MM.1S (cell line): ENCODE measurements around the gene AP2M1.

Source experiments
- DNase-seq: peaks from one replicate; pipeline ENCODE4 v3.0.0-alpha.2; 2015
- H2AFZ ChIP-seq: fragments of 300-600 bp; sonication (generic); 2 replicates; pipeline ENCODE4 v1.6.0; 2016; ENCODE audit warnings: antibody characterized with exemption, low read length
- H3F3A ChIP-seq: fragments of 300-600 bp; sonication (generic); 2 replicates; pipeline ENCODE4 v1.6.1; 2016; ENCODE audit warnings: mild to moderate bottlenecking, antibody characterized with exemption, low read length, moderate library complexity, mixed read lengths; ENCODE audit not compliant: insufficient read depth
- H3K27ac ChIP-seq: fragments of 300-600 bp; sonication (generic); 2 replicates; pipeline ENCODE4 v1.5.1; 2016; ENCODE audit warnings: mild to moderate bottlenecking, low read length
- H3K27me3 ChIP-seq: fragments of 300-600 bp; sonication (generic); replicated peaks from 2 replicates; pipeline ENCODE4 v1.6.0; 2016; ENCODE audit warnings: low read length; ENCODE audit not compliant: insufficient read depth
- H3K36me3 ChIP-seq: fragments of 300-600 bp; sonication (generic); replicated peaks from 2 replicates; pipeline ENCODE4 v1.6.1; 2016; ENCODE audit warnings: mild to moderate bottlenecking, low read length, mixed read lengths; ENCODE audit not compliant: insufficient read depth
- H3K4me1 ChIP-seq: fragments of 300-600 bp; sonication (generic); 2 replicates; pipeline ENCODE4 v1.6.1; 2016; ENCODE audit warnings: low read length, mixed read lengths
- H3K4me2 ChIP-seq: fragments of 300-600 bp; sonication (generic); 2 replicates; pipeline ENCODE4 v1.6.0; 2016; ENCODE audit warnings: low read depth, low read length
- H3K4me3 ChIP-seq: fragments of 300-600 bp; sonication (generic); 2 replicates; pipeline ENCODE4 v1.5.1; 2016; ENCODE audit warnings: low read length, mixed read lengths
- H3K79me2 ChIP-seq: fragments of 300-600 bp; sonication (generic); 2 replicates; pipeline ENCODE4 v1.6.1; 2016; ENCODE audit warnings: mixed run types, low read length, mixed read lengths
- H3K9ac ChIP-seq: fragments of 300-600 bp; sonication (generic); 2 replicates; pipeline ENCODE4 v1.6.1; 2016; ENCODE audit warnings: low read length, mixed read lengths
- H3K9me2 ChIP-seq: fragments of 300-600 bp; sonication (generic); replicated peaks from 2 replicates; pipeline ENCODE4 v1.6.1; 2016; ENCODE audit warnings: mild to moderate bottlenecking, low read length, mixed read lengths; ENCODE audit not compliant: insufficient read depth
- H3K9me3 ChIP-seq: fragments of 300-600 bp; sonication (generic); replicated peaks from 2 replicates; pipeline ENCODE4 v1.6.1; 2016; ENCODE audit warnings: mild to moderate bottlenecking, low read length, mixed read lengths; ENCODE audit not compliant: insufficient read depth
- H4K20me1 ChIP-seq: fragments of 300-600 bp; sonication (generic); 2 replicates; pipeline ENCODE4 v1.6.1; 2016; ENCODE audit warnings: mild to moderate bottlenecking, low read length, moderate library complexity, mixed read lengths; ENCODE audit not compliant: insufficient read depth
- EZH2 ChIP-seq: fragments of 300-600 bp; sonication (generic); optimal IDR thresholded peaks from 2 replicates; pipeline ENCODE3; 2017; ENCODE audit warnings: low read depth, mild to moderate bottlenecking, antibody characterized with exemption, low read length, mixed read lengths
- EZH2phosphoT487 ChIP-seq: fragments of 300-600 bp; sonication (generic); IDR thresholded peaks from 2 replicates; pipeline ENCODE4 v1.6.1; 2018; ENCODE audit warnings: antibody characterized with exemption, low read length
- TF ChIP-seq, protein P1 (sequence below): fragments of 300-600 bp; sonication (generic); IDR thresholded peaks from 2 replicates; pipeline ENCODE4 v1.5.1; 2016; ENCODE audit warnings: antibody characterized with exemption, low read length, mixed read lengths

Gene AP2M1

GRCh38 chr3:184200825-184201224 lies 26.2 kb downstream of the AP2M1 start:
- no peak for DNase-seq
- no peak overlapping the region for H3K4me2 ChIP-seq

GRCh38 chr3:184203526-184203925 lies 28.9 kb downstream of the AP2M1 start:
- DNase-seq = no peak
- H3K9me2 ChIP-seq = no peaks in the 10 kb centered on the region
- no peaks in the 10 kb centered on the region for H3K79me2 ChIP-seq
- H3K36me3 ChIP-seq = no peaks in the 10 kb centered on the region
- H3K9ac ChIP-seq = no peak overlapping the region
- H3K4me3 ChIP-seq = no peak overlapping the region
- peaks cover 5% of the 10 kb centered on the region; the same call in 1 of the 2 replicates for H3K27me3 ChIP-seq
- no peak overlapping the region for H2AFZ ChIP-seq
- H3F3A ChIP-seq = no peaks in the 10 kb centered on the region
- H3K27ac ChIP-seq = no peak overlapping the region
- no peaks in the 10 kb centered on the region for H4K20me1 ChIP-seq
- no peak overlapping the region for H3K4me2 ChIP-seq
- H3K9me3 ChIP-seq = no peaks in the 10 kb centered on the region
- no peaks in the 10 kb centered on the region for H3K4me1 ChIP-seq
- no peak for TF ChIP-seq EZH2phosphoT487
- TF ChIP-seq, protein P1, sequence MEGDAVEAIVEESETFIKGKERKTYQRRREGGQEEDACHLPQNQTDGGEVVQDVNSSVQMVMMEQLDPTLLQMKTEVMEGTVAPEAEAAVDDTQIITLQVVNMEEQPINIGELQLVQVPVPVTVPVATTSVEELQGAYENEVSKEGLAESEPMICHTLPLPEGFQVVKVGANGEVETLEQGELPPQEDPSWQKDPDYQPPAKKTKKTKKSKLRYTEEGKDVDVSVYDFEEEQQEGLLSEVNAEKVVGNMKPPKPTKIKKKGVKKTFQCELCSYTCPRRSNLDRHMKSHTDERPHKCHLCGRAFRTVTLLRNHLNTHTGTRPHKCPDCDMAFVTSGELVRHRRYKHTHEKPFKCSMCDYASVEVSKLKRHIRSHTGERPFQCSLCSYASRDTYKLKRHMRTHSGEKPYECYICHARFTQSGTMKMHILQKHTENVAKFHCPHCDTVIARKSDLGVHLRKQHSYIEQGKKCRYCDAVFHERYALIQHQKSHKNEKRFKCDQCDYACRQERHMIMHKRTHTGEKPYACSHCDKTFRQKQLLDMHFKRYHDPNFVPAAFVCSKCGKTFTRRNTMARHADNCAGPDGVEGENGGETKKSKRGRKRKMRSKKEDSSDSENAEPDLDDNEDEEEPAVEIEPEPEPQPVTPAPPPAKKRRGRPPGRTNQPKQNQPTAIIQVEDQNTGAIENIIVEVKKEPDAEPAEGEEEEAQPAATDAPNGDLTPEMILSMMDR = no peak
- no peak for TF ChIP-seq EZH2

More at GRCh38 chr3:184200825-184201224, 26.2 kb downstream of the AP2M1 start:
- H3K79me2 ChIP-seq = no peaks in the 10 kb centered on the region
- no peaks in the 10 kb centered on the region for H3F3A ChIP-seq
- no peaks in the 10 kb centered on the region for H3K36me3 ChIP-seq
- H3K4me1 ChIP-seq = no peaks in the 10 kb centered on the region
- H2AFZ ChIP-seq = no peak overlapping the region
- TF ChIP-seq EZH2phosphoT487 (no peak), EZH2 (no peak)
- TF ChIP-seq, protein P1 = no peak
- no peaks in the 10 kb centered on the region for H3K9me2 ChIP-seq
- no peaks in the 10 kb centered on the region for H4K20me1 ChIP-seq
- H3K9me3 ChIP-seq = no peaks in the 10 kb centered on the region
- no peak overlapping the region for H3K27ac ChIP-seq
- no peak overlapping the region for H3K9ac ChIP-seq
- no peaks in the 10 kb centered on the region for H3K27me3 ChIP-seq
- H3K4me3 ChIP-seq = no peak overlapping the region

- DNase-seq = no peak
- H3K27me3 ChIP-seq = peaks cover 5% of the 10 kb centered on the region; the same call in 1 of the 2 replicates
- H3K9me2 ChIP-seq = no peaks in the 10 kb centered on the region
- H3K4me1 ChIP-seq = no peaks in the 10 kb centered on the region
- H3K9ac ChIP-seq = no peak overlapping the region
- no peaks in the 10 kb centered on the region for H3K36me3 ChIP-seq
- H3K4me2 ChIP-seq = no peak overlapping the region
- H2AFZ ChIP-seq = no peak overlapping the region
- no peak overlapping the region for H3K27ac ChIP-seq
- no peaks in the 10 kb centered on the region for H3K79me2 ChIP-seq
- no peaks in the 10 kb centered on the region for H3K9me3 ChIP-seq
- H3K4me3 ChIP-seq = no peak overlapping the region
- no peaks in the 10 kb centered on the region for H4K20me1 ChIP-seq
- H3F3A ChIP-seq = no peaks in the 10 kb centered on the region
- TF ChIP-seq EZH2 = no peak
Measured at GRCh38 chr3:184209146-184209923, 34.7 kb downstream of the AP2M1 start.

- H3K4me3 ChIP-seq = no peak overlapping the region
- TF ChIP-seq EZH2phosphoT487 = no peak
- TF ChIP-seq EZH2 = no peak
- TF ChIP-seq, protein P1 = no peak
- no peaks in the 10 kb centered on the region for H3K9me2 ChIP-seq
- H3K9ac ChIP-seq = no peak overlapping the region
- H4K20me1 ChIP-seq = no peaks in the 10 kb centered on the region
- no peak overlapping the region for H2AFZ ChIP-seq
- no peaks in the 10 kb centered on the region for H3K4me1 ChIP-seq
- H3K36me3 ChIP-seq = no peaks in the 10 kb centered on the region
- no peak for DNase-seq
- no peaks in the 10 kb centered on the region for H3F3A ChIP-seq
- no peak overlapping the region for H3K4me2 ChIP-seq
- H3K79me2 ChIP-seq = no peaks in the 10 kb centered on the region
- no peak overlapping the region for H3K27ac ChIP-seq
- H3K9me3 ChIP-seq = no peaks in the 10 kb centered on the region
- peaks cover 5% of the 10 kb centered on the region; the same call in 1 of the 2 replicates for H3K27me3 ChIP-seq
Measured at GRCh38 chr3:184211297-184211696, 36.6 kb downstream of the AP2M1 start.
